Mucosa of descending colon (tissue), 3 donors: ENCODE results near the gene CTSD. TPM values are rescaled to one million over a fixed set of nuclear protein-coding genes. Genes with fewer than 3 reads are reported as not detected.
"Not testable (repeated sequence)": the region's sequence is repeated elsewhere in the genome, so short reads cannot be mapped to it uniquely, and the experiment has no call there.

ENCODE experiments used
- ATAC-seq: fragments of 200-7000 bp; cut with Tn5 transposase; one replicate; pipeline ENCODE4 v1.9.1; 2020; ENCODE audit warnings: mild to moderate bottlenecking, moderate library complexity
- DNase-seq, 3 donors: peaks; one replicate each; pipeline ENCODE4 v3.0.0-alpha.2; 2020
- H3K36me3 ChIP-seq: fragments of 200-600 bp; one replicate; pipeline ENCODE4 v1.8.0; 2021; ENCODE audit warnings: low read depth, mild to moderate bottlenecking
- H3K4me1 ChIP-seq: fragments of 200-600 bp; one replicate; pipeline ENCODE4 v1.8.0; 2021; ENCODE audit warnings: low read depth, mild to moderate bottlenecking
- H3K4me3 ChIP-seq: fragments of 200-600 bp; one replicate; pipeline ENCODE4 v1.8.0; 2021; ENCODE audit warnings: mild to moderate bottlenecking
- H3K9me3 ChIP-seq: fragments of 200-600 bp; one replicate; pipeline ENCODE4 v1.8.0; 2021; ENCODE audit warnings: mild to moderate bottlenecking
- intact Hi-C, 2 donors: fragments of 100-400 bp; cut with DNase I in 1 of 2; cut with micrococcal nuclease in 1 of 2; formaldehyde crosslinking; loops; one replicate each; pipeline versions ENCODE4 v1.11.0 to v1.11.1; 2022; cut with DNase I, micrococcal nuclease
- total RNA-seq, 3 donors: library from RNA; stranded (reverse); fragmentation: NEBNext Ultra II Directional in 2 of 3; extraction: Animal tissue kit (Norgen Biotek cat#: 25700) in 2 of 3; gene quantifications; one replicate each; pipeline versions ENCODE4 v1.2.1 to v1.2.4, GENCODE V29; 2021 to 2023
- TF ChIP-seq, protein P1 (sequence below): fragments of 200-600 bp; IDR thresholded peaks from one replicate; pipeline ENCODE4 v1.8.0; 2022; ENCODE audit warnings: antibody characterized with exemption, mild to moderate bottlenecking
- donor health status: DM: no; HTN: no; CAD: no; lungs with moderate emphysema.
- donor health status: DM: no; HTN: no; CAD: no.
- donor health status: DM: no; HTN: yes; CAD: no.

The CTSD gene
- total RNA-seq, 3 donors from 2014 or later: 631 to 1,107 (median 1,007) TPM

DNA sequence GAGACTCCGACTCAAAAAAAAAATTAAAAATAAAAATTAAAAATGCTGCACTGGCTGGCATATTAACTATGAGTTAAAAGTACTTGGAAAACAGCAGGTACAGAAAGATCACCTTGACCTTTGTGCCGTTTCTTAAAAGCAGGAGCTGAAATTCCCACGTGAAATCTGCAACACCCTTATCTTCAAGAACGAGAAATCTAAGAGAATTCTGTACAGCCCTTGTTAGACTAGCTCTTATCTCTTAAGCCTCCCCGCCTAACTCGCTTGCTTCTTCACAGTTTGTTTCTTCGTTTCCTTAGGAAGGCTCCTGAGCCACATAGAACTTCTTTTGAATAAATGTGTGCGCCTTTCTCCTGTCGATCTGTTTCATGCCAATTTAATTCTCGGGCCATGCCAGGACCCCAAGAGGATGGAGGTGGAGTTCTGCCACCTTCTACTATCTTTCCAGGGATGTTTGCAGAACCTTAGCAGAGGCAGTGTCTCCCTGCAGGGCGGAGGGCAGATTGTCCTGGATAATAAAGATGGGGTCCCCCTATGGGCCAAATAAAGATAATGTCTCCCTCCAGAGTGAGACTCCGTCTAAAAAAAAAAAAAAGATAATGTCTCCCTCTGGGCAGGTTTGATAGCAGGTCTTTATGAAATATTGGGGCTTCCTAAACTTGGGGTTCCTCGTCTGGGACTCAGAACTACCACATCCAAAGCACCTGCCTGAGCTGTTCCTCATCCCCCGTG, 43.7 kb upstream of the CTSD start:
- intact Hi-C loops: no loop called here
- no peak for ATAC-seq

DNA sequence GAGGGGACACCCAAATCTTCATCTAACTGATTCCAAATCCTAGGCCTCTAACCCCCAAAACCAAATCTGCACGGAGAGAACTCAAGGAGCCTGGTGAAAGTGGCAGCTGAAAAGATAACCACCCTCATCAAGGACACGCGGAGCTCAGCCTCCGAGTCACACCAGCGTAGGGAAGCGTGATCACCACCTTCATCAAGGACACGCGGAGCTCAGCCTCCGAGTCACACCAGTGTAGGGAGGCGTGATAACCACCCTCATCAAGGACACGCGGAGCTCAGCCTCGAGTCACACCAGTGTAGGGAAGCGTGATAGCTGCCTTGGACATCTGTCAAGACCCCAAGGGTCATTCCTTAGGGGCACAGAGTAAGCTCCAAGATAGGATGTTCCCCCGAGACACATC, 41.8 kb upstream of the CTSD start:
- TF ChIP-seq, protein P1, sequence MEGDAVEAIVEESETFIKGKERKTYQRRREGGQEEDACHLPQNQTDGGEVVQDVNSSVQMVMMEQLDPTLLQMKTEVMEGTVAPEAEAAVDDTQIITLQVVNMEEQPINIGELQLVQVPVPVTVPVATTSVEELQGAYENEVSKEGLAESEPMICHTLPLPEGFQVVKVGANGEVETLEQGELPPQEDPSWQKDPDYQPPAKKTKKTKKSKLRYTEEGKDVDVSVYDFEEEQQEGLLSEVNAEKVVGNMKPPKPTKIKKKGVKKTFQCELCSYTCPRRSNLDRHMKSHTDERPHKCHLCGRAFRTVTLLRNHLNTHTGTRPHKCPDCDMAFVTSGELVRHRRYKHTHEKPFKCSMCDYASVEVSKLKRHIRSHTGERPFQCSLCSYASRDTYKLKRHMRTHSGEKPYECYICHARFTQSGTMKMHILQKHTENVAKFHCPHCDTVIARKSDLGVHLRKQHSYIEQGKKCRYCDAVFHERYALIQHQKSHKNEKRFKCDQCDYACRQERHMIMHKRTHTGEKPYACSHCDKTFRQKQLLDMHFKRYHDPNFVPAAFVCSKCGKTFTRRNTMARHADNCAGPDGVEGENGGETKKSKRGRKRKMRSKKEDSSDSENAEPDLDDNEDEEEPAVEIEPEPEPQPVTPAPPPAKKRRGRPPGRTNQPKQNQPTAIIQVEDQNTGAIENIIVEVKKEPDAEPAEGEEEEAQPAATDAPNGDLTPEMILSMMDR: no peak

More for the DNA sequence above, 43.7 kb upstream of the CTSD start:
- peaks cover 3% of the 10 kb centered on the region for H3K4me1 ChIP-seq
- no peak overlapping the region for H3K4me3 ChIP-seq
- no peak for DNase-seq
- TF ChIP-seq, protein P1: no peak
- no peaks in the 10 kb centered on the region for H3K9me3 ChIP-seq
- H3K36me3 ChIP-seq: no peaks in the 10 kb centered on the region

DNA sequence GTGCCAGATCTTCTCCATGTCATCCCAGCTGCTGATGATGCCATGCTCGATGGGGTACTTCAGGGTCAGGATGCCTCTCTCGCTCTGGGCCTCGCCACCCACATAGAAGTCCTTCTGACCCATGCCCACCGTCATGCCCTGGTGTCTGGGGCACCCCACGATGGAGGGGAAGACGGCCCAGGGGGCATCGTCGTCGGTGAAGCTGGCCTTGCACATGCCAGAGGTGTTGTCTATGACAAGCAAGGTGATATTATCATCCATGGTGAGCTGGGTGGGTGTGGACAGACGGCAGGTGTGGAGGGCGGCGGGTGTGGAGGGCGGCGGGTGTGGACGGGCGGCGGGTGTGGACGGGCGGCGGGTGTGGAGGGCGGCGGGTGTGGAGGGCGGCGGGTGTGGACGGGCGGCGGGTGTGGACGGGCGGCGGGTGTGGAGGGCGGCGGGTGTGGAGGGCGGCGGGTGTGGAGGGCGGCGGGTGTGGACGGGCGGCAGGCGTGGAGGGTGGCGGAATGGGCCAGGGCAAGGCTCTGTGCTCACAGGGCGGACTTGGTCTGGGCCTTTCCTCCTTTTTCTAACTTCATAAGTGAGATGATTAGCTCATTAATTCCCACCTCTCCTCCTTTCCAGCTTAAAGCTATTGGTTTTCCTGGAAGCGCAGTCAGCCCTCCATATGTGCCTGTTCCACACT, 40.2 kb upstream of the CTSD start:
- H3K36me3 ChIP-seq, H3K4me1 ChIP-seq, DNase-seq, intact Hi-C loops, H3K4me3 ChIP-seq, H3K9me3 ChIP-seq: not testable (repeated sequence)
- ATAC-seq: peak; percentile 24

More for the DNA sequence above, 41.8 kb upstream of the CTSD start:
- intact Hi-C loops: no loop called here
- no peaks in the 10 kb centered on the region for H3K9me3 ChIP-seq
- no peaks in the 10 kb centered on the region for H3K36me3 ChIP-seq
- H3K4me3 ChIP-seq: no peak overlapping the region
- peaks cover 3% of the 10 kb centered on the region for H3K4me1 ChIP-seq
- ATAC-seq: no peak
- no peak for DNase-seq

DNA sequence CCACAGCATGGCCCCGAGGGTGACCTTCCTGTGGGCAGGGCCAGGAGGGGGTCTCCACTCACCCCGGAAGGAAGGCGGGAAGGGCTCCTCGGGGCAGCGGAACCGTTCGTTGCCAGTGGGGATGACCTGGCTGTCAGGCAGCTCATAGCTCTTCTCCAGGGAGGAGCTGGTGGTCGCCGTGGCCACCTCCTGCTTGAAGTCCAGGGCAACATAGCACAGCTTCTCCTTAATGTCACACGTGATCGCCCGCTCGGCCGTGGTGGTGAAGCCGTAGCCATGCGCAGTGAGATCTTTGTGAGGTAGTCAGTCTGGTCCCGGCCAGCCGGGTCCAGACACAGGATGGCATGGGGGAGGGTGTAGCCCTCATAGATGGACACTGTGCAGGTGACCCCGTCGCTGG, 39.5 kb upstream of the CTSD start:
- Histone ChIP-seq H3K4me3 (no peak overlapping the region), H3K9me3 (no peaks in the 10 kb centered on the region), H3K36me3 (no peaks in the 10 kb centered on the region), H3K4me1 (peaks cover 3% of the 10 kb centered on the region)
- TF ChIP-seq, protein P1: no peak
- DNase-seq (no peak), ATAC-seq (no peak)
- intact Hi-C loops: no loop called here

DNA sequence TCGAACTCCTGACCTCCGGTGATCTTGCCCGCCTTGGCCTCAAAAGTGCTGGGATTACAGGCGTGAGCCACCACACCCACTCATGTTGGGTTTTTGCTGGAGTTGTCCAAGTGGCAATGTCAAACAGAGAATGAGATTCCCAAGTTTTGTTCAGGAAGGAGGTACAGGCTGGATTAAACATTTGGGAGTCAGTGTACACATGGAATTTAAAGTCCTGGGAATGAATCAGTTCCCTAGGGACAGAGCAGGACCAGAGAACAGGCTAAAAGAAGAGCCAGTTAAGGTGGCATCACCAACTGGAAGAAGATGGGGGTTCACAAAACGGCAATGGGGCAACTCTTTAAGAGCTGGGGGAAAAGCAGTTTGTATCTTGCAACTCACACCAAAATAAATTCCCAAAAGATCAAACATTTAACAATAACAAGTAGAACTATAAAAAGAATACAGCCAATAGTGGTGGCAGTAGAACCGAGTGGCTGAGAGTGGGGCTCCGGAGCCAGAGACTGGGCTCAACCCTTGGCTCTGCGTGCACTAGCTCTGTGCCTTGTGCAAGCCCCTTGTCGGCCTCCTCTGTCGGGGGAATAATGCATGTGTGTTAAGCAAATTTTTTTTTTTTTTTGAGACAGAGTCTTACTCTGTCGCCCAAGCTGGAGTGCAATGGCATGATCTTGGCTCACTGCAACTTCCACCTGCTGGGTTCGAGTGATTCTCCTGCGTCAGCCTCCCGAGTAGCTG, 33.8 kb upstream of the CTSD start:
- H3K36me3 ChIP-seq: no peaks in the 10 kb centered on the region
- no peak overlapping the region for H3K4me3 ChIP-seq
- no peak for DNase-seq
- TF ChIP-seq, protein P1: no peak
- no peaks in the 10 kb centered on the region for H3K9me3 ChIP-seq
- no peak for ATAC-seq
- intact Hi-C loops: no loop called here
- no peaks in the 10 kb centered on the region for H3K4me1 ChIP-seq
